HG03575 (cell line): ENCODE data around the gene ATE1.
"Not testable (repeated sequence)": the region's sequence is repeated elsewhere in the genome, so short reads cannot be mapped to it uniquely, and the experiment has no call there.

Source experiments
- ATAC-seq: cut with Tn5 transposase; IDR thresholded peaks from one replicate; pipeline ENCODE4 v1.9.1; 2021; ENCODE audit not compliant: unreplicated experiment, insufficient number of reproducible peaks, low FRiP score; ENCODE audit errors: extremely low read depth

Gene ATE1

DNA sequence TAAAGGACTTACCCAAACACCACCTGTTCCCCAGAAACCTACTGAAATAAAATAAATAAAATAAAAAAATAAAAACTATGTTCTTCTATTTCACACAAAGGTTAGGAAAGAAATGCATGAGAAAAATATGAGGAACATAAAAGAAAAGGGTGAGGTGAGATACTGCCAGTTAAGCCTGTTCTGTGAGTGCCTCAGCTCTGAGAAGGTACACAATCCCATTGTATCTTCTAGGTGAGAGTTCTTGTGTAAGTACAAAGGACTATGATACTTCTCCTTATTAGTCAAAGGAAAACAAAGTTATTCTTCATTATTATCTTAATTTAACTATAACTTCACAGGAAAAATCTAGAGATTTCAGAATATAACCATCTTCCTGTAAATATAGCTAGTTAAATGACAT lies 86.0 kb downstream of the ATE1 start:
- ATAC-seq: no peak

DNA sequence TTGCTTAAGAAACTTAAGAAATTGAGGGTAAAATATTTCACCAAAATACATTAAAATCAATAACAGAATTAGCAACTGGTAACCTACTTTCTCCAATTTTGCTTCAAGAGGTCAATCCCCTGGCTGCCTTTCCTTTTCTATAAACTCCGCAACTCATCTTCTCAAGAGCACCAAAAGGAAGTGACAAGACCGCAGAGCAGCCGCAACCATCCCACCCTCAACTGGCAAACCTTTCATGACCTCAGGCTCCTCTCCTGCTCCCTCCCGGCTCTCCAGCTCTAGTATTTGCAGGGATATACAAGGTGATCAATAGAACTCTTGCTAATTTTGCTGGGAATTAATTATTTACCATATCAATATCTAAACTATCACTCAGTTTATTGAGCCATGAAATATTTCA lies 88.9 kb downstream of the ATE1 start:
- ATAC-seq: no peak

- ATAC-seq: no peak
Observed at GRCh38 chr10:121838149-121838548, 89.7 kb downstream of the ATE1 start.

DNA sequence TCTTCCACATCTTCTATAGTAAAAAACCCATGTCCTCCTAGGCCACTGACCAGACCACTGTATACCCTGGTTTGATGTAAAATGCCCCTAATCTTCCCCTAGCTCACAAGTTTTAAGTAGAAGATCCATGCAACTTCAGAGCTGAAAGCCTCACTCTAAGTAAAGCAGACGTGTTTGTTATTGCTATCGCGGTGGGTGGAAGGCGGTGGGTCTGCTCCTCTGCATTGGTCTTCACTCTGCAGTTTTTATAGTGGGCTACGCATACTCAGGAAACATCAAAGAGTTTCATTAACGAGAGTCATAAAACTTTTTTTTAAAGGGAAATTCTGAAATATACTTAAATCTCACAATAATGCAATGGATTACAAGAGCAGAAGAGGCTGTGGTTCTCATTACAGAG lies 91.7 kb downstream of the ATE1 start:
- no peak for ATAC-seq

DNA sequence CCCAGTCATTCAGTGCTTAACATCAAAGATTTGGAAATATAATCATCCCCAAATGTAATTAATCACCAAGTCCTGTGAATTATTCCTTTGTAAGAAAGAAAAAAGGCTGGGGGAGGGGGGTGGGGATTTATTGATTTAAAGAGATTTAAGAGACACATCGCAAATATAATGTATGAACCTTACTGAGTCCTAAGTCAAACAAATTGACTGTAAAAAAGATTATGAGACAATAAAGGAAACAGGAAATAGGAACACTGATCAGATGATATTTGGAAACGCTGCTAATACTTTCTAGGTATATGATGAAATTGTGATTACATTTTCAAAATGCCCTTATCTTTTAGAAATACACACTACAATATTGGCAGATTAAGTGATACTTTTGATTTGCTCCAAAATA lies 92.5 kb downstream of the ATE1 start:
- no peak for ATAC-seq

- ATAC-seq: no peak
Observed at GRCh38 chr10:121834757-121835156, 93.1 kb downstream of the ATE1 start.

- no peak for ATAC-seq
Observed at GRCh38 chr10:121833387-121833786, 94.4 kb downstream of the ATE1 start.

DNA sequence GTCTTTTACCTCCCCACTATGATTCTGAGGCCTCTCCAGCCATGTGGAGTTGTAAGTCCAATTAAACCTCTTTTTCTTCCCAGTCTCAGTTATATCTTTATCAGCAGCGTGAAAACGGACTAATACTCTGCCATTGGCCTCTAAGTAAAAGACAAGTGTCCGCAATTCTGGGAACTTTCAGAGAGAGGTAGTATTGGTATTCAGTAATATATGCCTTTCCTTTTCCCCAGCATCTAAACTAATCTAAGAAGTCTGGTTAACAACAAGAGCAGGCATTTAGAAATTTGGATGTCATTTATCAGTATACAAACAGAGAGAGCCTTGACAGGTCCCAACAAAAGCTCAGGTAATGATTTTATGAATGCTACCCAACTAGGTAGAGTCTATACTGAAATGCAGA lies 95.2 kb downstream of the ATE1 start:
- no peak for ATAC-seq

DNA sequence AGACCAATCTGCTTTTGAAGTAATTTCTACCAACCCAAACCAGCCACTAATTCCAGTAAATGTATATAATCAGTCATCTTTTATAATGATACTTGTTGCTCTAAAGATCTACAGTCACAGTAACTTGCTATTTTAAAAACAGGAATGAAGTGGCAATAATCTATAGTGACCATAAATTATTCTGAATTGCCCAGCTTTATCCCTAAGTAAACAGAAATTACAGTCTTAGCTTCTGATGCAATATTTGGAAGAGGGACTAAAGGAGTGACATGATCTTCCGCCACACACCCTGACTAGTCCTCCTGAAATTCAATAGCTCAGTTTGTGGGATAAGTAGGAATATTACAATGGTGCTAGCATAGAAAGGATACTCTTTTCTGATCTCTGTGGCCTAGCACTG lies 96.1 kb downstream of the ATE1 start:
- no peak for ATAC-seq

- ATAC-seq: no peak
Observed at GRCh38 chr10:121831237-121831636, 96.6 kb downstream of the ATE1 start.

GRCh38 chr10:121830101-121830500 lies 97.7 kb downstream of the ATE1 start:
- no peak for ATAC-seq

DNA sequence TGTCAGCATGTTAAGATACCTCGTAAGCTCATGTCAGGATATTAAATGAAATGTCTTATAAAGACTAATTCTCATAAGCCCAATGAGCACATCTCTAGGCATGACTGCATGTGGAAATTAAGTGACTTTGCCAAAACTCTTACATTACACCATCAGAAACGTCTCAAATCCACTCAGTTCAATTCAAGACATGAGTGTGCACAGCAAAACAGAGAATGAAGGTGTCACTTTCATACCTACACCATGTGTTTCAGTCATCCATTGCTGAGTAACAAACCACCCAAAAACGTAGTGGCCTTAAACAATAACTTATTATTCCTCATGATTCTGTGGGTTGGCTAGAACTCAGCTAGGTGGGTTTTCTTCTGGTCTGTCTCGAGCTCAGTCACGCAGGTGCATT lies 99.8 kb downstream of the ATE1 start:
- no peak for ATAC-seq

DNA sequence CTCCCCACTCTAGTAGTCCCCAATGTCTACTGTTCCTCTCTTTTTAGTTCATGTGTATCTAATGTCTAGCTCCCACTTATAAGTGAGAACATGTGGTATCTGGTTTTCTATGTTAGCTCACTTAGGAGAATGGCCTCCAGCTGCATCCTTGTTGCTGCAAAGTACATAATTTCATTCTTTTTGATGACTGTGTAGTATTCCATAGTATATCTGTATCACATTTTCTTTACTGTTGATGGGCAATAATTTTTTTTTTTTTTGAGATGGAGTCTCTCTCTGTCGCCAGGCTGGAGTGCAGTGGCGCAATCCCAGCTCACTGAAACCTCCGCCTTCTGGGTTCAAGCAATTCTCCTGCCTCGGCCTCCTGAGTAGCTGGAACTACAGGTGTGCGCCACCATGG lies 101.1 kb downstream of the ATE1 start:
- ATAC-seq: not testable (repeated sequence)

GRCh38 chr10:121823993-121824463 lies 103.8 kb downstream of the ATE1 start:
- ATAC-seq: no peak

GRCh38 chr10:121822724-121823123 lies 105.1 kb downstream of the ATE1 start:
- no peak for ATAC-seq

DNA sequence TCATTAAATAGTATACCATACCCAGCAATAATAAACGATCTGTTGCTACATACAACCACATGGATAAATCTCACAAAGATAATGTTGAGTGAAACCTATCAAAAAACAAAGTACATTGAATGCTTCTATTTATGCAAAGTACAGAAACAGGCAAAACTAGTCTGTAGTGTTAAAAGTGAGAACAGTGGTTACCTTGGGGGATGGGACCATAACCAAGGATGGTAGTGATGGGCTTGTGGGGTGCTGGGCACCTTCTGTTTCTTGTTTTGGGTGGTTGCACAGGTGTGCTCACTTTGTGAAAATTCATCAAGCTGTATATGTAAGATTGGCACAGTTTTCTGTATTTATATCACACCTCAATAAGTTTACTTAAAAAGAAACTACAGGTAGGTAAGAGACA lies 105.7 kb downstream of the ATE1 start:
- no peak for ATAC-seq

DNA sequence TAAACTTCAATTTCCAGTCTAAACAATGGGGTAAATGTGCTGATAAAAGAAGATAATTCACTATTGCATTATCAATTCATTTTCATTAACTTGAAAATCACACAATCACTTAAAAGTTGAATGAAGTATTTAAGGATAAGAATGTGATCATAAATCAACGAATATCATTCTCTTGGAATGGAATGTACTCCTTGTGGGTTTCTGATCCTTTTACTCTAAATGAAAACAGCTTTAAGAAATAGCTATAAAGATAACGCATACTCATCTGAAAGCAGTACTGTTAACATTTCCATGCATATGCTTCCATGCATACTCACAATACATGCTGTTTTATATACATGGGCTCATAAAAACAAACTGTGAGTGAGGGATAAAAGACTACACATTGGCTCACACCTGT lies 108.8 kb downstream of the ATE1 start:
- ATAC-seq: no peak

DNA sequence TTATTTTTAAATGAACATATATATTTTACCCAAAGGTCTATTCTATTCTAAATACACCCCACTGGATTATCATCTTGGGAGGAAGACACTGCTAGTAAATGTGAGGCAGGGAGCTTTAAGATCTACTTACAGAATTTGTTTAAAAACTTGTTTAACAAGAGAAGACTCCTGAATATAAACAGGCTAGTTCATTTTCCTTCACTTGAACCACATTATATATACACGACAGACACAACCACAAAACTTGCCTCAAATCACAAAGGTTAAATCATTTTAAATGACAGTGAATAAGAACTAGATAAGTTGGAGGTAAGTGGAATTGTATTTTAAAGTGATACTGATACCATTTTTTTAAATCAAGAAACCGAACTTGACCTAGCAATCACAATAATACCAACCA lies 109.2 kb downstream of the ATE1 start:
- no peak for ATAC-seq

DNA sequence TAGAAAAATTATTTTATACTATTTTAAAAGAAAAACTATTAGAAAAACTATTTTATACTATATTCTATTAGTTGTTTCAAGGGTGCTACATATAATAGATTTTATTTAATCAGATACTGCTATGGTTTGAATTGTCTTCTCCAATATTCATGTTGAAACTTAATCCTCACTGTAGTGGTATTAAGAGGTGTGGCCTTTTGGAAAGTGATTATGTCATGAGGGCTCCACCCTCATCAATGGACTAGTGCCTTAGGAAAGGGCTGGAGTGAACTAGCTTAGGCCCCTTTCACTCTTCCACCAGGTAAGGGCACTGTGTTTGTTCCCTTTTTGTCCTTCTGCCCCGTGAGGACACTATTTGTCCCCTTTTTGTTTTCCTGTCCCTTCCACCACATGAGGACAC lies 111.6 kb downstream of the ATE1 start:
- no peak for ATAC-seq

- ATAC-seq: no peak
Observed at GRCh38 chr10:121813857-121814256, 114.0 kb downstream of the ATE1 start.

GRCh38 chr10:121813211-121813815 lies 114.5 kb downstream of the ATE1 start:
- no peak for ATAC-seq
